A673 (cell line): ENCODE measurements around the gene HSPB1.

ENCODE experiments used
- EZH2 ChIP-seq: fragments of 200-600 bp; sonication (generic); IDR thresholded peaks from 2 replicates; pipeline ENCODE4 v1.6.1; 2017; ENCODE audit warnings: borderline replicate concordance, low read depth, mild to moderate bottlenecking, mixed read lengths, antibody characterized with exemption, low read length; ENCODE audit not compliant: poor library complexity, severe bottlenecking
- TF ChIP-seq, protein P1 (sequence below): fragments of 300-800, 200-600 bp; sonication (generic); conservative IDR thresholded peaks from 2 replicates; pipeline ENCODE4 v1.5.1; 2017; ENCODE audit warnings: low read depth, mild to moderate bottlenecking, antibody characterized with exemption, low read length, moderate library complexity, mixed read lengths

DNA sequence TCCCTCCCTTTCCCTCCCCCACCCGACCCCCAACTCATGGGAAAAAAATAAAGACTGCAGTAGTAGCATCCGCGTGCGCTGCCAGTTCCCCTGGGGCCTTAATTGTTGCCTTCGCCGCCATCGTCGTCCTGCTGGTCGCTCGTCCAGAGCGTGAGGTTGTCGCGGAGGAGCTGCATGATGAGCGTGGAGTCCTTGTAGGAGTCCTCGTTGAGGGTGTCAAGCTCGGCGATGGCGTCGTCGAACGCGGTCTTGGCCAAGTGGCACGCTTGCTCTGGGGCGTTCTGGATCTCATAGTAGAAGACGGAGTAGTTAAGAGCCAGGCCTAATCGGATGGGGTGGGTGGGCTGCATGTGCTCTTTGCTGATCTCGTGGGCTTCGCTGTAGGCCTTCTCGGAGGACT, 27.0 kb downstream of the HSPB1 start:
- TF ChIP-seq, protein P1, sequence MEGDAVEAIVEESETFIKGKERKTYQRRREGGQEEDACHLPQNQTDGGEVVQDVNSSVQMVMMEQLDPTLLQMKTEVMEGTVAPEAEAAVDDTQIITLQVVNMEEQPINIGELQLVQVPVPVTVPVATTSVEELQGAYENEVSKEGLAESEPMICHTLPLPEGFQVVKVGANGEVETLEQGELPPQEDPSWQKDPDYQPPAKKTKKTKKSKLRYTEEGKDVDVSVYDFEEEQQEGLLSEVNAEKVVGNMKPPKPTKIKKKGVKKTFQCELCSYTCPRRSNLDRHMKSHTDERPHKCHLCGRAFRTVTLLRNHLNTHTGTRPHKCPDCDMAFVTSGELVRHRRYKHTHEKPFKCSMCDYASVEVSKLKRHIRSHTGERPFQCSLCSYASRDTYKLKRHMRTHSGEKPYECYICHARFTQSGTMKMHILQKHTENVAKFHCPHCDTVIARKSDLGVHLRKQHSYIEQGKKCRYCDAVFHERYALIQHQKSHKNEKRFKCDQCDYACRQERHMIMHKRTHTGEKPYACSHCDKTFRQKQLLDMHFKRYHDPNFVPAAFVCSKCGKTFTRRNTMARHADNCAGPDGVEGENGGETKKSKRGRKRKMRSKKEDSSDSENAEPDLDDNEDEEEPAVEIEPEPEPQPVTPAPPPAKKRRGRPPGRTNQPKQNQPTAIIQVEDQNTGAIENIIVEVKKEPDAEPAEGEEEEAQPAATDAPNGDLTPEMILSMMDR = no peak
- TF ChIP-seq EZH2 = no peak
